MM.1S (cell line): ENCODE data around the gene RHOXF1.
"Not testable (repeated sequence)": the region's sequence is repeated elsewhere in the genome, so short reads cannot be mapped to it uniquely, and the experiment has no call there.

Experiments used
- EZH2phosphoT487 ChIP-seq: fragments of 300-600 bp; sonication (generic); IDR thresholded peaks from 2 replicates; pipeline ENCODE4 v1.6.1; 2018; ENCODE audit warnings: antibody characterized with exemption, low read length
- TF ChIP-seq, protein P1 (sequence below): fragments of 300-600 bp; sonication (generic); IDR thresholded peaks from 2 replicates; pipeline ENCODE4 v1.5.1; 2016; ENCODE audit warnings: antibody characterized with exemption, low read length, mixed read lengths

DNA sequence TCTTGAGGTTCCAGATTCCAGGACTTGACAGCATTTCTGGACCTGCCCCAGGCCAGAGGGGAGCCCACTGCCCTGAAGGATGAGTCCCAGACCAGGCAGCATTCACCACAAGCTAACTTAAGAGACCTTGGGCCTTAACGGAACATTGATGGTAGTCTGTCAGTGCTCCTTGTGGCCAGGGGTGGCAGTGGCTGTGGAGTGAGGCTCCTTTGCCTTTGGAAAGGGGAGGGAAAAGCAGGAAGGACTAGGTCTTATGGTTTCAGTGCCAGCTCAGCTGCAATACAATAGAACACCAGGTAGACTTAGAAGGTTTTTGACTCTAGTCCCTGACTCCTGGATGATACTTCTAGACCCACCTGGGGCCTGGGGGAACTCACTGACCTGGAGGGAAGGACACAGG, 49.5 kb downstream of the RHOXF1 start:
- TF ChIP-seq, protein P1, sequence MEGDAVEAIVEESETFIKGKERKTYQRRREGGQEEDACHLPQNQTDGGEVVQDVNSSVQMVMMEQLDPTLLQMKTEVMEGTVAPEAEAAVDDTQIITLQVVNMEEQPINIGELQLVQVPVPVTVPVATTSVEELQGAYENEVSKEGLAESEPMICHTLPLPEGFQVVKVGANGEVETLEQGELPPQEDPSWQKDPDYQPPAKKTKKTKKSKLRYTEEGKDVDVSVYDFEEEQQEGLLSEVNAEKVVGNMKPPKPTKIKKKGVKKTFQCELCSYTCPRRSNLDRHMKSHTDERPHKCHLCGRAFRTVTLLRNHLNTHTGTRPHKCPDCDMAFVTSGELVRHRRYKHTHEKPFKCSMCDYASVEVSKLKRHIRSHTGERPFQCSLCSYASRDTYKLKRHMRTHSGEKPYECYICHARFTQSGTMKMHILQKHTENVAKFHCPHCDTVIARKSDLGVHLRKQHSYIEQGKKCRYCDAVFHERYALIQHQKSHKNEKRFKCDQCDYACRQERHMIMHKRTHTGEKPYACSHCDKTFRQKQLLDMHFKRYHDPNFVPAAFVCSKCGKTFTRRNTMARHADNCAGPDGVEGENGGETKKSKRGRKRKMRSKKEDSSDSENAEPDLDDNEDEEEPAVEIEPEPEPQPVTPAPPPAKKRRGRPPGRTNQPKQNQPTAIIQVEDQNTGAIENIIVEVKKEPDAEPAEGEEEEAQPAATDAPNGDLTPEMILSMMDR = not testable (repeated sequence)
- not testable (repeated sequence) for TF ChIP-seq EZH2phosphoT487
